ENCODE results near the gene PRUNE2.

The PRUNE2 gene

GRCh38 chr9:76846297-76846696, 59.6 kb downstream of the PRUNE2 start:
- no peak for DNase-seq (ENCODE audit: extremely low read depth, low read depth)

GRCh38 chr9:76845254-76845653, 60.7 kb downstream of the PRUNE2 start:
- no peak for DNase-seq (ENCODE audit: extremely low read depth, low read depth)

More at GRCh38 chr9:76846297-76846696, 59.6 kb downstream of the PRUNE2 start:
- no peak for TF ChIP-seq CTCF (IDR thresholded peaks at IDR 0.05; ENCODE audit: low read depth, low read length)

GRCh38 chr9:76835571-76836283, 70.2 kb downstream of the PRUNE2 start:
- DNase-seq (ENCODE audit: extremely low read depth, low read depth), result peak; percentile 87
- TF ChIP-seq CTCF (IDR thresholded peaks at IDR 0.05; ENCODE audit: low read depth, low read length), result no peak

More at GRCh38 chr9:76845254-76845653, 60.7 kb downstream of the PRUNE2 start:
- TF ChIP-seq CTCF (IDR thresholded peaks at IDR 0.05; ENCODE audit: low read depth, low read length), result no peak

GRCh38 chr9:76828447-76828846, 77.5 kb downstream of the PRUNE2 start:
- no peak for TF ChIP-seq CTCF (IDR thresholded peaks at IDR 0.05; ENCODE audit: low read depth, low read length)
- DNase-seq (ENCODE audit: extremely low read depth, low read depth), result no peak

GRCh38 chr9:76827296-76828080, 78.4 kb downstream of the PRUNE2 start:
- DNase-seq (ENCODE audit: extremely low read depth, low read depth), result no peak
- TF ChIP-seq CTCF (IDR thresholded peaks at IDR 0.05; ENCODE audit: low read depth, low read length), result no peak

GRCh38 chr9:76820431-76820830, 85.5 kb downstream of the PRUNE2 start:
- DNase-seq (ENCODE audit: extremely low read depth, low read depth), result no peak
- no peak for TF ChIP-seq CTCF (IDR thresholded peaks at IDR 0.05; ENCODE audit: low read depth, low read length)

GRCh38 chr9:76818271-76818670, 87.6 kb downstream of the PRUNE2 start:
- DNase-seq (ENCODE audit: extremely low read depth, low read depth), result peak; percentile 93

More at GRCh38 chr9:76818271-76818670, 87.6 kb downstream of the PRUNE2 start:
- no peak for TF ChIP-seq CTCF (IDR thresholded peaks at IDR 0.05; ENCODE audit: low read depth, low read length)

All from AG09319 (cell line).